HepG2 (cell line): Measurements from ENCODE around the gene TRAF4. TPM values are rescaled to one million over a fixed set of nuclear protein-coding genes. Genes with fewer than 3 reads are reported as not detected.

Source experiments
- AGO2 ChIP-seq: fragments of 200-400 bp; formaldehyde crosslinking; optimal IDR thresholded peaks from 2 replicates; pipeline ENCODE3; 2017; ENCODE audit warnings: mild to moderate bottlenecking, low read depth, low read length, moderate library complexity
- AHR ChIP-seq: IDR thresholded peaks from 2 replicates; pipeline ENCODE4 v1.6.1; 2018; ENCODE audit warnings: missing genetic modification reagents, missing compliant biosample characterization
- ARID2 ChIP-seq: sonication (generic); formaldehyde crosslinking; IDR thresholded peaks from 2 replicates; pipeline ENCODE4 v1.8.1; 2022; ENCODE audit warnings: mild to moderate bottlenecking, missing genetic modification reagents, borderline replicate concordance
- ARID5B ChIP-seq: IDR thresholded peaks from 2 replicates; pipeline ENCODE4 v1.4.0; 2020; ENCODE audit warnings: mild to moderate bottlenecking, missing genetic modification reagents
- ATM ChIP-seq: fragments of 450-650 bp; IDR thresholded peaks from 2 replicates; pipeline ENCODE4 v1.7.1; 2017; ENCODE audit warnings: mild to moderate bottlenecking, borderline replicate concordance
- CREBL2 ChIP-seq: sonication (generic); formaldehyde crosslinking; IDR thresholded peaks from 2 replicates; pipeline ENCODE4 v1.8.1; 2023; ENCODE audit warnings: missing genetic modification reagents, mild to moderate bottlenecking, borderline replicate concordance
- GPN1 ChIP-seq: sonication (generic); formaldehyde crosslinking; IDR thresholded peaks from 2 replicates; pipeline ENCODE4 v1.5.1; 2020; ENCODE audit warnings: missing genetic modification reagents, borderline replicate concordance
- IRX3 ChIP-seq: sonication (generic); formaldehyde crosslinking; IDR thresholded peaks from 2 replicates; pipeline ENCODE4 v1.8.1; 2023; ENCODE audit warnings: mild to moderate bottlenecking, low read depth, missing genetic modification reagents, borderline replicate concordance
- PATZ1 ChIP-seq: sonication (generic); formaldehyde crosslinking; IDR thresholded peaks from 2 replicates; pipeline ENCODE4 v1.4.0; 2020; ENCODE audit warnings: missing genetic modification reagents
- PCBP1 ChIP-seq: fragments of 200-400 bp; formaldehyde crosslinking; IDR thresholded peaks from 2 replicates; pipeline ENCODE4 v1.6.1; 2017; ENCODE audit warnings: mild to moderate bottlenecking, low read depth, low read length, borderline replicate concordance
- SATB2 ChIP-seq: sonication (generic); formaldehyde crosslinking; IDR thresholded peaks from 2 replicates; pipeline ENCODE4 v1.5.0; 2020; ENCODE audit warnings: missing genetic modification reagents
- SMAD1 ChIP-seq: sonication (generic); formaldehyde crosslinking; IDR thresholded peaks from 2 replicates; pipeline ENCODE4 v1.4.0; 2020; ENCODE audit warnings: missing genetic modification reagents, low read depth, mild to moderate bottlenecking, borderline replicate concordance
- SMC3 ChIP-seq: IDR thresholded peaks from 2 replicates; pipeline ENCODE4 v1.6.1; 2011; ENCODE audit warnings: low read length, improper control_type of control experiment
- ZBED4 ChIP-seq: sonication (generic); formaldehyde crosslinking; IDR thresholded peaks from 2 replicates; pipeline ENCODE4 v1.4.0; 2020; ENCODE audit warnings: missing genetic modification reagents, borderline replicate concordance
- ZIK1 ChIP-seq: sonication (generic); formaldehyde crosslinking; IDR thresholded peaks from 2 replicates; pipeline ENCODE4 v1.5.0; 2020; ENCODE audit warnings: mild to moderate bottlenecking, low read depth, missing genetic modification reagents, borderline replicate concordance
- ZNF766 ChIP-seq: sonication (generic); formaldehyde crosslinking; IDR thresholded peaks from 2 replicates; pipeline ENCODE4 v1.5.0; 2020; ENCODE audit warnings: missing genetic modification reagents, borderline replicate concordance
- polyA plus RNA-seq, 8 experiments: library from polyadenylated mRNA; depleted of rRNA in 3 of 8; stranded (reverse) in 7 of 8; unstranded in 1 of 8; fragments of >200 nt; fragmentation: Illumina TruSeq in 4 of 8; extraction: Trizol in 4 of 8; gene quantifications; 2 replicates each; pipeline versions ENCODE4 v1.2.1 to v1.2.3, GENCODE V29; 2011 to 2016; ENCODE audit warnings: low read depth in 4 of 8, missing spikeins in 1 of 8, mixed read lengths in 1 of 8; ENCODE audit not compliant: insufficient read depth in 1 of 8
- total RNA-seq, 5 experiments: library from RNA; depleted of rRNA; stranded (reverse); fragments of >200 nt; fragmentation: Illumina TruSeq; extraction: Trizol; gene quantifications; 2 replicates each; pipeline ENCODE4 v1.2.3, GENCODE V29; 2016; ENCODE audit warnings: low read depth in 1 of 5

TRAF4 gene
- total and polyA plus RNA-seq, 2 of the 13 experiments (the other 11 are each of a cell fraction or from before 2014, with no cell fraction given): 86.0 to 89.9 TPM

- TF ChIP-seq AHR (CRISPR knock-in tag): no peak
- TF ChIP-seq AGO2: no peak
- TF ChIP-seq ZNF766 (CRISPR knock-in tag): no peak
- TF ChIP-seq ZBED4 (CRISPR knock-in tag): peak; percentile 16; the same call in 1 of the 2 replicates
- no peak for TF ChIP-seq IRX3
- TF ChIP-seq ZIK1 (CRISPR knock-in tag): no peak
- no peak for TF ChIP-seq SATB2
- no peak for TF ChIP-seq ATM
- TF ChIP-seq PCBP1: 0 out of 2 replicates have a peak, but pooled peaks have one; percentile 21
- TF ChIP-seq SMAD1 (CRISPR knock-in tag): no peak
- no peak for TF ChIP-seq GPN1 (CRISPR knock-in tag)
- no peak; the same call in 1 of the 2 replicates for TF ChIP-seq ARID5B (CRISPR knock-in tag)
- TF ChIP-seq PATZ1: peak; percentile 67
- no peak for TF ChIP-seq ARID2 (CRISPR knock-in tag)
- no peak for TF ChIP-seq CREBL2 (CRISPR knock-in tag)
- TF ChIP-seq SMC3: peak; percentile 63; the same call in 1 of the 2 replicates
Observed at GRCh38 chr17:28726627-28727491, 17.0 kb upstream of the TRAF4 start (continued).
